Suprapubic skin (tissue), 4 donors: ENCODE measurements around the gene ELAVL1.

Source experiments
- POLR2A ChIP-seq, 2 donors: fragments of 450-650 bp; IDR thresholded peaks; one replicate each; pipeline ENCODE4 v1.6.1; 2017; ENCODE audit warnings: antibody characterized with exemption in 2 of 2, mild to moderate bottlenecking in 2 of 2, moderate library complexity in 2 of 2
- POLR2AphosphoS5 ChIP-seq, 3 donors: sonication (generic); formaldehyde crosslinking; IDR thresholded peaks; one replicate each; pipeline ENCODE4 v1.6.1; 2017; ENCODE audit warnings: antibody characterized with exemption in 3 of 3
- TF ChIP-seq, protein P1 (sequence below), 2 donors: fragments of 200-600 bp in 1 of 2; fragments of 450-650 bp in 1 of 2; sonication (generic) in 1 of 2; IDR thresholded peaks; one replicate each; pipeline ENCODE4 v1.5.1; 2016 to 2019; ENCODE audit warnings: antibody characterized with exemption in 2 of 2, mild to moderate bottlenecking in 1 of 2, moderate library complexity in 1 of 2

DNA sequence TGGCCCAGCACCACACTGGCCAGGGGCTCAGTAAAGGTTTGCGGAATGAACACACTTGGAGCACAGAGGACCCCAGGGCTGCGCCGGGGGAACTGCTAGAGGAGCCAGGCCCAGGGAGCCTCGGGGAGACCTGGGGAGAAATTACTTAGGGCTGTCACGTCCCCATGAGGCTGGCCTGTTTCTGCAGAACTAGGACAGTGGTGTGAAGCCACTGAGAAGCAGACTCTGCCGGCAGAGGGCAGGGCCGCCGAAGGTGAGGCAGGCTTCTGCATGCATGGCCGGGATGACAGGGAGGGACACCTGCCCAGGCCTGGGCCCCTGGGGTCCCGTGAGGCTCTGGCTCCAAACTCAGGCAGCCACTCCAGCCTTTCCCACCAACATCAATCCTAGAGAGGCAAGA is 26.4 kb downstream of the ELAVL1 start:
- TF ChIP-seq, protein P1, sequence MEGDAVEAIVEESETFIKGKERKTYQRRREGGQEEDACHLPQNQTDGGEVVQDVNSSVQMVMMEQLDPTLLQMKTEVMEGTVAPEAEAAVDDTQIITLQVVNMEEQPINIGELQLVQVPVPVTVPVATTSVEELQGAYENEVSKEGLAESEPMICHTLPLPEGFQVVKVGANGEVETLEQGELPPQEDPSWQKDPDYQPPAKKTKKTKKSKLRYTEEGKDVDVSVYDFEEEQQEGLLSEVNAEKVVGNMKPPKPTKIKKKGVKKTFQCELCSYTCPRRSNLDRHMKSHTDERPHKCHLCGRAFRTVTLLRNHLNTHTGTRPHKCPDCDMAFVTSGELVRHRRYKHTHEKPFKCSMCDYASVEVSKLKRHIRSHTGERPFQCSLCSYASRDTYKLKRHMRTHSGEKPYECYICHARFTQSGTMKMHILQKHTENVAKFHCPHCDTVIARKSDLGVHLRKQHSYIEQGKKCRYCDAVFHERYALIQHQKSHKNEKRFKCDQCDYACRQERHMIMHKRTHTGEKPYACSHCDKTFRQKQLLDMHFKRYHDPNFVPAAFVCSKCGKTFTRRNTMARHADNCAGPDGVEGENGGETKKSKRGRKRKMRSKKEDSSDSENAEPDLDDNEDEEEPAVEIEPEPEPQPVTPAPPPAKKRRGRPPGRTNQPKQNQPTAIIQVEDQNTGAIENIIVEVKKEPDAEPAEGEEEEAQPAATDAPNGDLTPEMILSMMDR (IDR thresholded peaks at IDR 0.05), result no peak
- TF ChIP-seq POLR2AphosphoS5 (IDR thresholded peaks at IDR 0.05) (no peak), POLR2A (IDR thresholded peaks at IDR 0.05) (no peak)
